Kidney (tissue), 14 donors: ENCODE data around the gene IQUB. TPM values are rescaled to one million over a fixed set of nuclear protein-coding genes. Genes with fewer than 3 reads are reported as not detected.

ENCODE experiments used
- DNase-seq, 5 donors: peaks; one replicate each; pipeline ENCODE4 v3.0.0-alpha.2; 2013 to 2020
- FAIRE-seq: peaks from 2 replicates; lab custom pipeline; 2012; peaks lifted over from hg19 to GRCh38; lab: Jason Lieb, UNC
- H3K27ac ChIP-seq, 2 donors: one replicate each; pipeline ENCODE4 v1.7.0; 2013; ENCODE audit warnings: low read depth in 2 of 2, low read length in 2 of 2, inconsistent platforms in 1 of 2
- H3K27me3 ChIP-seq: one replicate; pipeline ENCODE4 v1.7.1; 2013; ENCODE audit warnings: low read length, inconsistent platforms; ENCODE audit not compliant: control insufficient read depth, insufficient read depth
- H3K36me3 ChIP-seq, 3 donors: one replicate each; pipeline versions ENCODE4 v1.7.0 to v1.7.1; 2013; ENCODE audit warnings: low read length in 3 of 3, control low read depth in 1 of 3, inconsistent platforms in 1 of 3; ENCODE audit not compliant: insufficient read depth in 3 of 3, control insufficient read depth in 2 of 3
- H3K4me1 ChIP-seq, 3 donors: one replicate each; pipeline versions ENCODE4 v1.7.0 to v1.7.1; 2013; ENCODE audit warnings: low read length in 3 of 3, inconsistent platforms in 1 of 3, low read depth in 1 of 3; ENCODE audit not compliant: control insufficient read depth in 2 of 3, insufficient read depth in 2 of 3
- H3K4me3 ChIP-seq, 3 donors: one replicate each; pipeline versions ENCODE4 v1.7.0 to v1.8.1; 2013; ENCODE audit warnings: low read length in 3 of 3, control low read depth in 1 of 3, inconsistent platforms in 1 of 3
- H3K9ac ChIP-seq, 3 donors: one replicate each; pipeline versions ENCODE4 v1.7.0 to v1.7.1; 2013; ENCODE audit warnings: low read length in 3 of 3, control low read depth in 1 of 3, inconsistent platforms in 1 of 3
- H3K9me3 ChIP-seq, 3 donors: one replicate each; pipeline versions ENCODE4 v1.7.0 to v1.7.1; 2013; ENCODE audit warnings: low read length in 3 of 3, control low read depth in 1 of 3, inconsistent platforms in 1 of 3; ENCODE audit not compliant: control insufficient read depth in 2 of 3, insufficient read depth in 1 of 3
- CTCF ChIP-seq: IDR thresholded peaks from 3 replicates; pipeline ENCODE4 v1.5.1; 2012; ENCODE audit warnings: mild to moderate bottlenecking, moderate library complexity, borderline replicate concordance; ENCODE audit not compliant: insufficient read depth; ENCODE audit errors: extremely low read depth
- intact Hi-C: fragments of 100-400 bp; cut with DNase I; formaldehyde crosslinking; loops from one replicate; pipeline ENCODE4 v1.11.1; 2022
- polyA plus RNA-seq: library from polyadenylated mRNA; stranded (reverse); fragments of 350-450 nt; fragmentation: Illumina TruSeq; extraction: RNeasy Lipid Tissue Mini Kit (QIAGEN cat#74804); gene quantifications from one replicate; pipeline ENCODE4 v1.2.3, GENCODE V29; 2014; ENCODE audit warnings: low read depth, low replicate concordance; ENCODE audit not compliant: insufficient read depth
- total RNA-seq: library from RNA; stranded (reverse); fragmentation: NEBNext Ultra II Directional; extraction: Animal tissue kit (Norgen Biotek cat#: 25700); gene quantifications from one replicate; pipeline ENCODE4 v1.2.1, GENCODE V29; 2021
- donor health status: control.
- donor health status: control.
- donor health status: control.
- donor health status: control.
- donor health status: control.
- donor health status: DM: yes; HTN: yes; CAD: no.
- donor health status: Normal renal cell carcinoma (clear cell type).

IQUB gene
- total and polyA plus RNA-seq, 2 donors from 2014 or later: 1.8 to 6.9 TPM

- no peak overlapping the region for H3K27ac ChIP-seq
- peak in 2 of 5 donors; percentile 39 to 62 for DNase-seq
- intact Hi-C loops: no loop called here
- no peaks in the 10 kb centered on the region for H3K27me3 ChIP-seq
- no peaks in the 10 kb centered on the region for H3K36me3 ChIP-seq
- no peaks in the 10 kb centered on the region for H3K9me3 ChIP-seq
- no peak overlapping the region for H3K9ac ChIP-seq
- no peak for TF ChIP-seq CTCF
- H3K4me3 ChIP-seq: no peak overlapping the region
- H3K4me1 ChIP-seq: no peaks in the 10 kb centered on the region
- FAIRE-seq: no peak
Measured at GRCh38 chr7:123472750-123473445, 61.5 kb downstream of the IQUB start.

DNA sequence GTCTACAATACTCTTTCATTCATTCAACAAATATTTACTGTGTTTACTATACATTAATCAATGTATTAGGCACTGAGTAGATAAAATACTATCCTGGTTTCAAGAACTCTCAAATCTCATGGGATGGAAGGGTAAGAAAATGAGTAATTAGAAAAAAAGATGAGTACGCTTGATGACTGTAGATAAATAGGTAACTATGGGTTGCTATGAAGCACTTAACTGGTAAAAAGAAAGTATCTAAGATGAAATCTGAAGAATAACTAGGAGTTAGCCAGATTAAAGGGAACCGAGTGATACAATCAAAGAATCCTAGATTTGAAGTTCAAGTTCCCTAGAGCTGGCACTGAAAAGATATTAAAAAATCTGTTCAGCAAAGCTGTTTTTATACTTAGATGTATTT lies 62.1 kb downstream of the IQUB start:
- TF ChIP-seq CTCF: no peak
- intact Hi-C loops: no loop called here
- Histone ChIP-seq H3K27me3 (no peaks in the 10 kb centered on the region), H3K36me3 (no peaks in the 10 kb centered on the region), H3K4me3 (no peak overlapping the region), H3K27ac (no peak overlapping the region), H3K4me1 (no peaks in the 10 kb centered on the region), H3K9ac (no peak overlapping the region), H3K9me3 (no peaks in the 10 kb centered on the region)
- no peak for DNase-seq
- no peak for FAIRE-seq

GRCh38 chr7:123468303-123468702 lies 66.1 kb downstream of the IQUB start:
- no peaks in the 10 kb centered on the region for H3K36me3 ChIP-seq
- FAIRE-seq: no peak
- DNase-seq: no peak
- TF ChIP-seq CTCF: no peak
- no peak overlapping the region for H3K4me3 ChIP-seq
- H3K4me1 ChIP-seq: no peaks in the 10 kb centered on the region
- no peak overlapping the region for H3K27ac ChIP-seq
- intact Hi-C loops: no loop called here
- no peak overlapping the region for H3K9ac ChIP-seq
- H3K9me3 ChIP-seq: no peaks in the 10 kb centered on the region
- H3K27me3 ChIP-seq: no peaks in the 10 kb centered on the region
